Effector memory CD8-positive, alpha-beta T cell (primary cell): Measurements from ENCODE around the gene CHAC1.

Experiments
- ATAC-seq: fragments of 150-1000 bp; cut with Tn5 transposase; replicated peaks from 2 replicates; pipeline ENCODE4 v1.10.0; 2021; ENCODE audit warnings: mild to moderate bottlenecking, moderate library complexity
- DNase-seq, 3 experiments: peaks; one replicate each; pipeline ENCODE4 v3.0.0; 2021
- H3K27ac Mint-ChIP-seq, 2 donors: one replicate each; pipeline ENCODE4 v1.8.0; 2022; ENCODE audit warnings: mild to moderate bottlenecking in 2 of 2, mixed read lengths in 2 of 2, moderate library complexity in 2 of 2
- H3K27me3 Mint-ChIP-seq, 2 donors: one replicate each; pipeline ENCODE4 v1.8.0; 2022; ENCODE audit warnings: mixed read lengths in 2 of 2
- H3K36me3 Mint-ChIP-seq: one replicate; pipeline ENCODE4 v1.8.0; 2022; ENCODE audit warnings: mild to moderate bottlenecking, moderate library complexity, mixed read lengths; ENCODE audit not compliant: insufficient read depth
- H3K4me1 Mint-ChIP-seq, 2 donors: one replicate each; pipeline ENCODE4 v1.8.0; 2022; ENCODE audit warnings: low read depth in 2 of 2, mixed read lengths in 2 of 2
- H3K4me3 Mint-ChIP-seq, 2 donors: one replicate each; pipeline ENCODE4 v1.8.0; 2022; ENCODE audit warnings: mild to moderate bottlenecking in 2 of 2, mixed read lengths in 2 of 2, moderate library complexity in 2 of 2
- H3K9me3 Mint-ChIP-seq, 2 donors: one replicate each; pipeline ENCODE4 v1.8.0; 2022; ENCODE audit warnings: mixed read lengths in 2 of 2

Gene CHAC1

GRCh38 chr15:40999190-40999589 is 45.9 kb downstream of the CHAC1 start:
- DNase-seq (no peak), ATAC-seq (no peak)
- Mint-ChIP-seq H3K27me3 (no peaks in the 10 kb centered on the region), H3K4me3 (no peak overlapping the region), H3K36me3 (peaks cover 54% of the 10 kb centered on the region), H3K9me3 (no peaks in the 10 kb centered on the region), H3K4me1 (no peaks in the 10 kb centered on the region), H3K27ac (no peak overlapping the region)

DNA sequence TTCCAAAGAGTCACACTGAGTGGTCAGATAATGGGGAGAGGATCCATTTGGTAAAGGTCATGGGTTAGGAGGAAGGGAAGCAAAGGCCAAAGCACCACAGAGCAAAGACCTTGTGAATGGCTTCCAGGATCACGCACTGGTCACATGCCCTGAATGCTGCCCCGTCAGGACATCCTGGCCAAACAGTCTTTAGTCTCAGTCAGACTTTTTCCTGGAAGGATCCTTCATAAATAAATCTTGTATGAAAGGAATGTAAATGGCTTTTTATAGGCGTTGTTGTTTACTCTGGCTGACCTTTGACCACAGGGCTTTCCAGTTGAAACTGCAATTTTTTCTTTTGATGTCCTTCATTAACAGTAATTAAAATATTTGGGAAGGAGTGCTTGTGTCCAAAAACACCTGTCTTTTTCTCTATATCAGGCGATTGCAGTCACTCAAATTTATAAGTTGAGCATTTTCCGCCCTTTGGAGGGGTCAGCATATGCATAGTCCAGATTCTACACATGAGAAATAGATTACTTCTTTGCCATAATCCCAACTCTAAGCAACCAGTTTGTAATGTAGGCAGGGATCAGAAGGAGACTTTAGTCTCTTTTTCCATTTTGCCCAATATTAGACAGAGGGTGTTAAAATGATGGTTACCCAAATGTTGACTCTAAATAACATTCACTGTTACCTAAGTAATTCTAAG is 48.4 kb downstream of the CHAC1 start:
- H3K27ac Mint-ChIP-seq: no peak overlapping the region
- no peak overlapping the region for H3K4me3 Mint-ChIP-seq
- no peaks in the 10 kb centered on the region for H3K9me3 Mint-ChIP-seq
- H3K36me3 Mint-ChIP-seq: peaks cover 61% of the 10 kb centered on the region
- no peaks in the 10 kb centered on the region for H3K27me3 Mint-ChIP-seq
- ATAC-seq: no peak
- H3K4me1 Mint-ChIP-seq: no peaks in the 10 kb centered on the region
- no peak for DNase-seq

GRCh38 chr15:41004490-41004889 is 51.2 kb downstream of the CHAC1 start:
- Mint-ChIP-seq H3K36me3 (peaks cover 46% of the 10 kb centered on the region), H3K4me3 (no peak overlapping the region), H3K9me3 (no peaks in the 10 kb centered on the region), H3K27me3 (no peaks in the 10 kb centered on the region), H3K4me1 (no peaks in the 10 kb centered on the region), H3K27ac (peak overlapping the region in 1 of 2 donors; percentile 49)
- no peak for DNase-seq
- no peak for ATAC-seq
